H1 (cell line): Measurements from ENCODE around the gene BNIP5. TPM values are rescaled to one million over a fixed set of nuclear protein-coding genes. Genes with fewer than 3 reads are reported as not detected.

Experiments
- CTCF ChIA-PET: fragments of 300-600 bp; sonication (Branson Sonifier 250); formaldehyde crosslinking; loops from one replicate; lab custom pipeline; 2021; ENCODE audit not compliant: partially characterized antibody; lab: Charles Lee
- POLR2A ChIA-PET: fragments of 300-600 bp; sonication (Branson Sonifier 250); formaldehyde crosslinking; loops from one replicate; lab custom pipeline; 2021; ENCODE audit warnings: inconsistent platforms; ENCODE audit not compliant: partially characterized antibody; lab: Charles Lee
- DNase-seq, 2 experiments: peaks; one replicate each; pipeline versions ENCODE4 v3.0.0 to v3.0.0-alpha.2; 2010 to 2022; ENCODE audit warnings: low spot score in 2 of 2, low read depth in 1 of 2, mixed read lengths in 1 of 2
- FAIRE-seq: peaks from 2 replicates; lab custom pipeline; 2011; peaks lifted over from hg19 to GRCh38; lab: Jason Lieb, UNC
- H2AFZ ChIP-seq: 2 replicates; pipeline ENCODE4 v1.8.1; 2012; ENCODE audit warnings: low read length, inconsistent platforms
- H2AK5ac ChIP-seq: 2 replicates; pipeline ENCODE4 v1.6.1; 2013; ENCODE audit warnings: low read depth, low read length
- H2BK120ac ChIP-seq: replicated peaks from 2 replicates; pipeline ENCODE3; 2013; ENCODE audit warnings: low read depth, low read length, inconsistent platforms
- H2BK12ac ChIP-seq: 2 replicates; pipeline ENCODE4 v1.6.1; 2013; ENCODE audit warnings: low read depth, low read length
- H2BK15ac ChIP-seq: 2 replicates; pipeline ENCODE4 v1.6.1; 2013; ENCODE audit warnings: low read length
- H2BK20ac ChIP-seq: 2 replicates; pipeline ENCODE4 v1.6.1; 2013; ENCODE audit warnings: low read length
- H2BK5ac ChIP-seq: 2 replicates; pipeline ENCODE4 v1.6.1; 2013; ENCODE audit warnings: low read depth, low read length
- H3K14ac ChIP-seq: 2 replicates; pipeline ENCODE4 v1.6.1; 2013; ENCODE audit warnings: inconsistent platforms; ENCODE audit not compliant: insufficient read length
- H3K18ac ChIP-seq: 2 replicates; pipeline ENCODE4 v1.6.1; 2013; ENCODE audit warnings: low read length; ENCODE audit errors: extremely low read depth
- H3K23ac ChIP-seq: 2 replicates; pipeline ENCODE4 v1.6.1; 2013; ENCODE audit warnings: inconsistent platforms; ENCODE audit not compliant: insufficient read length
- H3K23me2 ChIP-seq: 2 replicates; pipeline ENCODE4 v1.6.1; 2013; ENCODE audit warnings: low read depth, low read length
- H3K27ac ChIP-seq: 2 replicates; pipeline ENCODE4 v1.6.1; 2011; ENCODE audit warnings: low read depth, low read length, inconsistent platforms
- H3K27me3 ChIP-seq, 4 experiments: replicated peaks in 1 of 4; 1 replicate in 1 of 4; 2 replicates in 3 of 4; pipeline versions ENCODE4 v1.6.1 to v1.8.1; 2011 to 2013; ENCODE audit warnings: low read length in 3 of 4, mild to moderate bottlenecking in 3 of 4, inconsistent platforms in 2 of 4, mixed read lengths in 2 of 4, moderate library complexity in 1 of 4; ENCODE audit not compliant: control insufficient read depth in 3 of 4, insufficient read depth in 3 of 4; ENCODE audit errors: extremely low read depth in 1 of 4
- H3K36me3 ChIP-seq, 4 experiments: 2 replicates each; pipeline versions ENCODE4 v1.6.1 to v1.8.1; 2011 to 2013; ENCODE audit warnings: mild to moderate bottlenecking in 4 of 4, low read length in 3 of 4, moderate library complexity in 2 of 4, control low read depth in 1 of 4, inconsistent platforms in 1 of 4; ENCODE audit not compliant: insufficient read depth in 4 of 4, control insufficient read depth in 2 of 4
- H3K4ac ChIP-seq: replicated peaks from 2 replicates; pipeline ENCODE3; 2013; ENCODE audit warnings: low read length, low read depth, mixed read lengths, inconsistent platforms; ENCODE audit not compliant: insufficient read length
- H3K4me1 ChIP-seq, 4 experiments: replicated peaks in 1 of 4; 1 replicate in 1 of 4; 2 replicates in 3 of 4; pipeline versions ENCODE4 v1.6.1 to v1.8.1; 2011 to 2013; ENCODE audit warnings: low read length in 3 of 4, inconsistent platforms in 2 of 4, mixed read lengths in 1 of 4; ENCODE audit not compliant: insufficient read depth in 4 of 4, control insufficient read depth in 3 of 4
- H3K4me2 ChIP-seq, 2 experiments: 2 replicates each; pipeline versions ENCODE4 v1.6.1 to v1.8.1; 2011 to 2013; ENCODE audit warnings: low read depth in 2 of 2, low read length in 2 of 2, control low read depth in 1 of 2, inconsistent platforms in 1 of 2, mild to moderate bottlenecking in 1 of 2; ENCODE audit not compliant: insufficient read depth in 1 of 2
- H3K4me3 ChIP-seq, 4 experiments: fragments of 200-600, 300-600 bp in 1 of 4; sonication (generic), shearing (Covaris generic), sonication (Bioruptor Twin) in 1 of 4; 2 replicates each; pipeline versions ENCODE4 v1.5.1 to v1.8.1; 2011 to 2016; ENCODE audit warnings: low read length in 4 of 4, low read depth in 3 of 4, control low read depth in 2 of 4, inconsistent platforms in 2 of 4, mild to moderate bottlenecking in 2 of 4, mixed read lengths in 1 of 4, moderate library complexity in 1 of 4; ENCODE audit not compliant: insufficient read depth in 2 of 4; ENCODE audit errors: extremely low read depth in 1 of 4
- H3K56ac ChIP-seq: replicated peaks from 2 replicates; pipeline ENCODE3; 2013; ENCODE audit warnings: low read depth, mild to moderate bottlenecking, mixed read lengths, low read length, inconsistent platforms; ENCODE audit not compliant: insufficient read length
- H3K79me1 ChIP-seq: 2 replicates; pipeline ENCODE4 v1.6.1; 2013; ENCODE audit warnings: low read depth, low read length, control low read depth
- H3K79me2 ChIP-seq, 2 experiments: 2 replicates each; pipeline versions ENCODE4 v1.6.1 to v1.8.1; 2012 to 2013; ENCODE audit warnings: low read length in 2 of 2, mild to moderate bottlenecking in 2 of 2, inconsistent platforms in 1 of 2; ENCODE audit not compliant: insufficient read depth in 2 of 2, control insufficient read depth in 1 of 2
- H3K9ac ChIP-seq, 4 experiments: replicated peaks in 1 of 4; 1 replicate in 1 of 4; 2 replicates in 3 of 4; pipeline versions ENCODE4 v1.6.1 to v1.8.1; 2011 to 2013; ENCODE audit warnings: low read depth in 3 of 4, low read length in 3 of 4, control low read depth in 2 of 4, mild to moderate bottlenecking in 2 of 4, moderate library complexity in 2 of 4, inconsistent platforms in 1 of 4; ENCODE audit errors: extremely low read depth in 1 of 4
- H3K9me3 ChIP-seq, 2 experiments: 2 replicates each; pipeline versions ENCODE4 v1.6.1 to v1.8.1; 2012 to 2013; ENCODE audit warnings: mild to moderate bottlenecking in 2 of 2, moderate library complexity in 2 of 2, control low read depth in 1 of 2, inconsistent platforms in 1 of 2, low read depth in 1 of 2, low read length in 1 of 2, mixed read lengths in 1 of 2; ENCODE audit not compliant: insufficient read depth in 2 of 2
- H4K20me1 ChIP-seq, 2 experiments: replicated peaks in 1 of 2; 2 replicates each; pipeline versions ENCODE3 to v1.8.1; 2011 to 2013; ENCODE audit warnings: inconsistent platforms in 2 of 2, low read length in 2 of 2, mild to moderate bottlenecking in 1 of 2; ENCODE audit not compliant: insufficient read depth in 2 of 2, control insufficient read depth in 1 of 2
- H4K5ac ChIP-seq: 2 replicates; pipeline ENCODE4 v1.6.1; 2013; ENCODE audit warnings: low read length, low read depth, mixed read lengths, inconsistent platforms; ENCODE audit not compliant: insufficient read length
- H4K8ac ChIP-seq: 2 replicates; pipeline ENCODE4 v1.8.0; 2013; ENCODE audit warnings: mild to moderate bottlenecking, moderate library complexity, low read length, inconsistent platforms; ENCODE audit not compliant: insufficient read depth; ENCODE audit errors: extremely low read depth
- H4K91ac ChIP-seq: replicated peaks from 2 replicates; pipeline ENCODE3; 2013; ENCODE audit warnings: low read length, mixed read lengths, inconsistent platforms; ENCODE audit not compliant: insufficient read length
- BCL11A ChIP-seq, 2 experiments: IDR thresholded peaks; one replicate each; pipeline ENCODE4 v1.6.1; 2011; ENCODE audit warnings: low read depth in 2 of 2, low read length in 2 of 2, mild to moderate bottlenecking in 2 of 2
- BRCA1 ChIP-seq: IDR thresholded peaks from 2 replicates; pipeline ENCODE4 v1.6.1; 2012; ENCODE audit warnings: low read depth, low read length, improper control_type of control experiment
- CHD1 ChIP-seq: IDR thresholded peaks from 2 replicates; pipeline ENCODE4 v1.6.1; 2012; ENCODE audit warnings: low read depth, low read length, improper control_type of control experiment
- CREB1 ChIP-seq: IDR thresholded peaks from 2 replicates; pipeline ENCODE4 v1.6.1; 2012; ENCODE audit warnings: inconsistent platforms
- EZH2 ChIP-seq: fragments of 200-600 bp; sonication (generic); IDR thresholded peaks from 2 replicates; pipeline ENCODE4 v1.7.1; 2012; ENCODE audit warnings: low read depth, mild to moderate bottlenecking, moderate library complexity, low read length, inconsistent platforms; ENCODE audit not compliant: severe bottlenecking
- GTF2F1 ChIP-seq: IDR thresholded peaks from 2 replicates; pipeline ENCODE4 v1.6.1; 2012; ENCODE audit warnings: low read depth, low read length, improper control_type of control experiment, borderline replicate concordance
- HDAC6 ChIP-seq: IDR thresholded peaks from one replicate; pipeline ENCODE4 v1.7.1; 2012; ENCODE audit warnings: low read depth, mild to moderate bottlenecking, inconsistent platforms, low read length, moderate library complexity
- KDM5A ChIP-seq: fragments of 200-600 bp; IDR thresholded peaks from 2 replicates; pipeline ENCODE4 v1.7.1; 2012; ENCODE audit warnings: mild to moderate bottlenecking, low read length, inconsistent platforms, mixed read lengths
- MAFK ChIP-seq: IDR thresholded peaks from 2 replicates; pipeline ENCODE4 v1.6.1; 2012; ENCODE audit warnings: low read depth, mild to moderate bottlenecking, improper control_type of control experiment, low read length
- POLR2A ChIP-seq, 2 experiments: IDR thresholded peaks; 1 replicate in 1 of 2; 2 replicates in 1 of 2; pipeline ENCODE4 v1.6.1; 2011; ENCODE audit warnings: low read depth in 2 of 2, low read length in 2 of 2, mild to moderate bottlenecking in 2 of 2; ENCODE audit errors: control extremely low read depth in 1 of 2
- RXRA ChIP-seq: IDR thresholded peaks from 2 replicates; pipeline ENCODE4 v1.6.1; 2011; ENCODE audit warnings: low read depth, mild to moderate bottlenecking, low read length, moderate library complexity; ENCODE audit not compliant: insufficient read depth
- SAP30 ChIP-seq: fragments of 300-600 bp; sonication (generic); IDR thresholded peaks from 2 replicates; pipeline ENCODE4 v1.7.1; 2012; ENCODE audit warnings: low read length, moderate library complexity, mild to moderate bottlenecking, inconsistent platforms; ENCODE audit not compliant: insufficient read depth, insufficient replicate concordance
- SP4 ChIP-seq: IDR thresholded peaks from 2 replicates; pipeline ENCODE4 v1.6.1; 2012; ENCODE audit warnings: low read length, inconsistent platforms
- SUZ12 ChIP-seq: fragments of 200-600 bp; sonication (generic); IDR thresholded peaks from 2 replicates; pipeline ENCODE4 v1.6.1; 2012; ENCODE audit warnings: mild to moderate bottlenecking, inconsistent platforms, low read length, moderate library complexity, mixed read lengths
- TEAD4 ChIP-seq: IDR thresholded peaks from 2 replicates; pipeline ENCODE4 v1.6.1; 2012; ENCODE audit warnings: low read depth, low read length, inconsistent platforms, mixed read lengths
- WGBS, 2 experiments: shearing (Covaris generic) in 1 of 2; methylation state at CpG; one replicate each; pipeline versions ENCODE4 v1.1.6 to v1.1.7; 2013 to 2015; ENCODE audit warnings: low lambda C conversion rate in 2 of 2, mixed read lengths in 2 of 2, inconsistent platforms in 1 of 2, low coverage in 1 of 2, missing lambda C conversion rate in 1 of 2; ENCODE audit not compliant: insufficient replicate concordance in 2 of 2, insufficient coverage in 1 of 2, insufficient read length in 1 of 2; ENCODE audit errors: extremely low coverage in 1 of 2, missing lambda C conversion rate in 1 of 2; 5-methylcytosine and 5-hydroxymethylcytosine counted together
- polyA plus RNA-seq, 7 experiments: library from polyadenylated mRNA; depleted of rRNA in 3 of 7; stranded (reverse) in 5 of 7; unstranded in 2 of 7; fragments of >200 nt in 5 of 7; fragments of 200-250 nt in 2 of 7; gene quantifications; 1 replicate in 5 of 7; 2 replicates in 1 of 7; 4 replicates in 1 of 7; pipeline versions ENCODE4 v1.2.1 to v1.2.3, GENCODE V29; 2011 to 2013; ENCODE audit warnings: missing spikeins in 2 of 7, mixed read lengths in 2 of 7
- total RNA-seq: library from RNA; stranded (reverse); fragmentation: NEBNext Ultra II Directional; extraction: Animal tissue kit (Norgen Biotek cat#: 25700); gene quantifications from 2 replicates; pipeline ENCODE4 v1.2.1, GENCODE V29; 2021

Gene BNIP5
- total and polyA plus RNA-seq, 2 of the 8 experiments (the other 6 are each of a cell fraction or from before 2014, with no cell fraction given), result not detected

- 0 out of 7 replicates have a peak, but pooled peaks cover 0 to 3% (median 0%) of the 10 kb centered on the region in 4 experiments for H3K27me3 ChIP-seq
These were observed 53.1 kb downstream of the BNIP5 start for GRCh38 chr6:36283608-36284007.

More at GRCh38 chr6:36283608-36284007, 53.1 kb downstream of the BNIP5 start:
- no peaks in the 10 kb centered on the region for H3K9me3 ChIP-seq
- H3K56ac ChIP-seq, result no peak overlapping the region
- TF ChIP-seq BCL11A (IDR thresholded peaks at IDR 0.05; ENCODE audit: low read depth in 2 of 2, low read length in 2 of 2) (no peak), GTF2F1 (no peak), CREB1 (no peak), SP4 (no peak), RXRA (no peak), MAFK (no peak), SUZ12 (no peak), BRCA1 (no peak), HDAC6 (no peak), POLR2A (IDR thresholded peaks at IDR 0.05; ENCODE audit: control extremely low read depth in 1 of 2, low read depth in 2 of 2, low read length in 2 of 2) (no peak), TEAD4 (no peak), SAP30 (no peak), EZH2 (no peak), KDM5A (no peak), CHD1 (no peak)
- TF ChIP-seq, all 59 proteins: peak for 0
- DNase-seq (no peak), FAIRE-seq (no peak)
- Histone ChIP-seq H2BK5ac (no peak overlapping the region), H3K4me2 (no peak overlapping the region), H2AFZ (no peak overlapping the region), H2BK120ac (no peak overlapping the region), H3K4me3 (no peak overlapping the region), H3K23me2 (peaks cover 2% of the 10 kb centered on the region; the same call in 1 of the 2 replicates), H4K8ac (no peak overlapping the region), H3K4me1 (peaks cover 0 to 2% (median 0%) of the 10 kb centered on the region in 4 experiments; a peak in 1 of 7 replicates), H3K14ac (no peak overlapping the region), H4K20me1 (no peaks in the 10 kb centered on the region), H3K27ac (no peak overlapping the region), H2BK20ac (no peak overlapping the region), H4K91ac (no peak overlapping the region), H3K4ac (no peak overlapping the region), H4K5ac (no peak overlapping the region), H2BK12ac (no peak overlapping the region), H3K23ac (no peak overlapping the region), H2AK5ac (no peak overlapping the region), H2BK15ac (no peak overlapping the region), H3K36me3 (no peaks in the 10 kb centered on the region), H3K79me2 (no peaks in the 10 kb centered on the region), H3K18ac (no peak overlapping the region), H3K79me1 (no peaks in the 10 kb centered on the region), H3K9ac (no peak overlapping the region)
- POLR2A ChIA-PET, result interaction anchor here (1.2 kb wide), 1 partner anchor 19 kb away, joined by 3 read pairs; no protein-coding TSS in a partner anchor
- 94% methylated on average over 1 of the region's 1 CpG; no CpG with 5 or more reads in 1 of the 2 experiments for WGBS, 2 experiments
- CTCF ChIA-PET, result interaction anchor here (0.5 to 8.7 kb wide), 7 partner anchors 12 to 77 kb away, joined by 3 to 93 read pairs (median 4); no protein-coding TSS in a partner anchor
